SK-N-SH (cell line): ENCODE results near the gene TMTC2. TPM values are rescaled to one million over a fixed set of nuclear protein-coding genes. Genes with fewer than 3 reads are reported as not detected.

Experiments
- CTCF ChIA-PET: fragments of 300-600, 350-600 bp; formaldehyde crosslinking; extraction: SDS; loops from one replicate; lab custom pipeline; 2021; lab: Yijun Ruan, JAX
- POLR2A ChIA-PET: fragments of 350-600 bp; sonication (Branson Sonifier 250); formaldehyde crosslinking; extraction: SDS; loops from one replicate; lab custom pipeline; 2020; ENCODE audit warnings: antibody characterized with exemption, inconsistent platforms; lab: Yijun Ruan, JAX
- DNase-seq: peaks from one replicate; pipeline ENCODE4 v3.0.0; 2012
- H2AFZ ChIP-seq: fragments of 200-600 bp; sonication (generic); 2 replicates; pipeline ENCODE4 v1.8.1; 2016; ENCODE audit warnings: antibody characterized with exemption, mild to moderate bottlenecking, low read depth
- H3F3A ChIP-seq: fragments of 200-600 bp; sonication (generic); replicated peaks from 2 replicates; pipeline ENCODE3; 2016; ENCODE audit warnings: antibody characterized with exemption, mild to moderate bottlenecking; ENCODE audit not compliant: insufficient read depth
- H3K27ac ChIP-seq, 2 experiments: fragments of 200-500 bp in 1 of 2; fragments of 200-600 bp in 1 of 2; sonication (Bioruptor generic) in 1 of 2; sonication (generic), shearing (Covaris generic) in 1 of 2; 2 replicates each; pipeline versions ENCODE4 v1.5.1 to v1.6.1; 2014 to 2016; ENCODE audit warnings: low read depth in 2 of 2, inconsistent platforms in 1 of 2, low read length in 1 of 2, mild to moderate bottlenecking in 1 of 2, mixed read lengths in 1 of 2
- H3K27me3 ChIP-seq: fragments of 200-600 bp; sonication (generic), shearing (Covaris generic); 2 replicates; pipeline ENCODE4 v1.6.1; 2016; ENCODE audit warnings: mixed run types; ENCODE audit not compliant: insufficient read depth
- H3K36me3 ChIP-seq, 2 experiments: fragments of 200-500 bp in 1 of 2; fragments of 200-600 bp in 1 of 2; sonication (Bioruptor generic) in 1 of 2; sonication (generic) in 1 of 2; replicated peaks in 1 of 2; 2 replicates each; pipeline versions ENCODE3 to v1.5.1; 2014 to 2016; ENCODE audit warnings: low read length in 1 of 2, mild to moderate bottlenecking in 1 of 2; ENCODE audit not compliant: insufficient read depth in 2 of 2, control insufficient read depth in 1 of 2
- H3K4me1 ChIP-seq, 2 experiments: fragments of 200-500 bp in 1 of 2; fragments of 200-600 bp in 1 of 2; sonication (Bioruptor generic) in 1 of 2; sonication (generic), shearing (Covaris generic) in 1 of 2; 2 replicates each; pipeline versions ENCODE4 v1.5.1 to v1.6.1; 2014 to 2016; ENCODE audit warnings: low read depth in 1 of 2, low read length in 1 of 2, mixed run types in 1 of 2; ENCODE audit not compliant: insufficient read depth in 2 of 2, control insufficient read depth in 1 of 2
- H3K4me2 ChIP-seq: fragments of 200-600 bp; sonication (generic), shearing (Covaris generic); 2 replicates; pipeline ENCODE4 v1.6.1; 2017; ENCODE audit warnings: mixed run types
- H3K4me3 ChIP-seq, 2 experiments: fragments of 200-500 bp in 1 of 2; fragments of 200-600 bp in 1 of 2; sonication (Bioruptor generic) in 1 of 2; sonication (generic), shearing (Covaris generic) in 1 of 2; 2 replicates each; pipeline versions ENCODE4 v1.5.1 to v1.8.1; 2014 to 2016; ENCODE audit warnings: low read depth in 2 of 2, inconsistent platforms in 1 of 2, low read length in 1 of 2, mild to moderate bottlenecking in 1 of 2, mixed read lengths in 1 of 2, moderate library complexity in 1 of 2
- H3K79me2 ChIP-seq: fragments of 200-600 bp; sonication (generic); 2 replicates; pipeline ENCODE4 v1.8.1; 2017; ENCODE audit warnings: mild to moderate bottlenecking; ENCODE audit not compliant: insufficient read depth
- H3K9ac ChIP-seq: fragments of 200-600 bp; sonication (generic); 2 replicates; pipeline ENCODE4 v1.6.1; 2017; ENCODE audit warnings: mixed run types
- H3K9me2 ChIP-seq: fragments of 200-600 bp; sonication (generic); 2 replicates; pipeline ENCODE4 v1.6.1; 2017; ENCODE audit warnings: mixed run types
- H3K9me3 ChIP-seq: fragments of 200-600 bp; sonication (generic); 2 replicates; pipeline ENCODE4 v1.6.1; 2017; ENCODE audit warnings: mixed run types, mild to moderate bottlenecking, moderate library complexity
- H4K20me1 ChIP-seq: fragments of 200-600 bp; sonication (generic); 2 replicates; pipeline ENCODE4 v1.6.1; 2017; ENCODE audit warnings: mild to moderate bottlenecking, mixed run types; ENCODE audit not compliant: insufficient read depth
- CHD2 ChIP-seq: fragments of 150-350 bp; IDR thresholded peaks from 2 replicates; pipeline ENCODE4 v1.6.1; 2018; ENCODE audit warnings: low read length; ENCODE audit not compliant: partially characterized antibody
- EP300 ChIP-seq, 2 experiments: IDR thresholded peaks; 2 replicates each; pipeline versions ENCODE4 v1.4.0 to v1.6.1; 2012; ENCODE audit warnings: borderline replicate concordance in 1 of 2, low read depth in 1 of 2, low read length in 1 of 2
- FOXM1 ChIP-seq: IDR thresholded peaks from 2 replicates; pipeline ENCODE4 v1.4.0; 2012; ENCODE audit warnings: low read depth, mild to moderate bottlenecking
- GABPA ChIP-seq: IDR thresholded peaks from 2 replicates; pipeline ENCODE4 v1.4.0; 2012; ENCODE audit warnings: low read depth, mild to moderate bottlenecking
- NFIC ChIP-seq: IDR thresholded peaks from 2 replicates; pipeline ENCODE4 v1.4.0; 2012; ENCODE audit warnings: borderline replicate concordance
- NRF1 ChIP-seq: IDR thresholded peaks from 2 replicates; pipeline ENCODE4 v1.6.1; 2012; ENCODE audit warnings: low read depth, mild to moderate bottlenecking, low read length
- SIN3A ChIP-seq: IDR thresholded peaks from 2 replicates; pipeline ENCODE4 v1.6.1; 2012; ENCODE audit warnings: low read depth, mild to moderate bottlenecking, low read length, moderate library complexity, borderline replicate concordance
- SMC3 ChIP-seq: IDR thresholded peaks from 2 replicates; pipeline ENCODE4 v1.6.1; 2012; ENCODE audit warnings: low read depth, low read length, improper control_type of control experiment
- TAF1 ChIP-seq: IDR thresholded peaks from 2 replicates; pipeline ENCODE4 v1.6.1; 2012; ENCODE audit warnings: low read depth, mild to moderate bottlenecking, low read length, moderate library complexity, borderline replicate concordance
- TEAD4 ChIP-seq: IDR thresholded peaks from 2 replicates; pipeline ENCODE4 v1.4.0; 2012; ENCODE audit warnings: mild to moderate bottlenecking, borderline replicate concordance; ENCODE audit not compliant: insufficient read depth
- WGBS: methylation state at CpG from one replicate; pipeline ENCODE4 v1.1.6; 2017; ENCODE audit warnings: low lambda C conversion rate; 5-methylcytosine and 5-hydroxymethylcytosine counted together
- polyA plus RNA-seq, 3 experiments: library from polyadenylated mRNA; depleted of rRNA; stranded (reverse); fragments of >200 nt; gene quantifications; 2 replicates each; pipeline ENCODE4 v1.2.3, GENCODE V29; 2012
- TF ChIP-seq, protein P1 (sequence below): IDR thresholded peaks from 2 replicates; pipeline ENCODE4 v1.4.0; 2012; ENCODE audit warnings: low read depth, borderline replicate concordance
- TF ChIP-seq, protein P2 (sequence below): IDR thresholded peaks from 2 replicates; pipeline ENCODE4 v1.4.0; 2012; ENCODE audit warnings: low read depth, borderline replicate concordance
- TF ChIP-seq, protein P3 (sequence below): IDR thresholded peaks from 2 replicates; pipeline ENCODE4 v1.6.1; 2012; ENCODE audit warnings: mild to moderate bottlenecking, low read depth, low read length, moderate library complexity
- TF ChIP-seq, protein P4 (sequence below): IDR thresholded peaks from 2 replicates; pipeline ENCODE4; 2012

Gene TMTC2
- polyA plus RNA-seq, 1 of the 3 experiments (the other 2 are of a cell fraction) = 4.1 TPM

DNA sequence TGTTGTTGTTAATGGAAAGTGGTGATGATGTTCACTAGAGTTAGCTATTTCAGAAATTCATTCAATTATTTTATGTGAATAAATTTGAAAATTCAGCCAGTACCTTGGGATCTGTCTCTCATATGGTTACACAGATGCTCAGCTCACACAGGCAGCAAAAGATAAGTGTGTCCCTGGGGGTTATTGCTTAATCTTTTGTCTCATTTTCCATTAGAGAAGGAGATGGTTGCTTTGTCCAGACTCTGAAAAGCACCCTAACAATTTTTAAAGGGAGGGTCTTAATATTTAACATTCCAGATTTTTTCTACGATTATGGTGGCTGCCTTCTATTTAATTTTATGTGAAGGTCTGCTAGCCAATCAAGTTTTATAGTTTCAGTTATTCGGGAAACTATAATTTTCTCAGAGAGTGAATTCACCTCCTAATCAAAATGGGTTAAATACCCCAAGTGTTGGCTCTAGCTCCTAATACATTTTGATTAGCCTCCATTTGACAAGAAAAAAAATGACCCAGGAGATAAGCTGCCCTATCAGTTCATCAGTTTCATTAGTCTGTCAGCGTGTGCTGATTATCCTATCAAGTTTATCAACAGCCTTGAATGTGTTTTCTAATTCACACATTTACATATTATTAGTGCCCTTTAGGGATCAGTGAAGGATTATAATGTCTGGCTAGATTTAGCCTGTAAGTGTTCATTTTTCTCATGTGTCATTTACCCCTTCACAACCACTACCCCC, 282.1 kb downstream of the TMTC2 start (continued):
- TF ChIP-seq, protein P1, sequence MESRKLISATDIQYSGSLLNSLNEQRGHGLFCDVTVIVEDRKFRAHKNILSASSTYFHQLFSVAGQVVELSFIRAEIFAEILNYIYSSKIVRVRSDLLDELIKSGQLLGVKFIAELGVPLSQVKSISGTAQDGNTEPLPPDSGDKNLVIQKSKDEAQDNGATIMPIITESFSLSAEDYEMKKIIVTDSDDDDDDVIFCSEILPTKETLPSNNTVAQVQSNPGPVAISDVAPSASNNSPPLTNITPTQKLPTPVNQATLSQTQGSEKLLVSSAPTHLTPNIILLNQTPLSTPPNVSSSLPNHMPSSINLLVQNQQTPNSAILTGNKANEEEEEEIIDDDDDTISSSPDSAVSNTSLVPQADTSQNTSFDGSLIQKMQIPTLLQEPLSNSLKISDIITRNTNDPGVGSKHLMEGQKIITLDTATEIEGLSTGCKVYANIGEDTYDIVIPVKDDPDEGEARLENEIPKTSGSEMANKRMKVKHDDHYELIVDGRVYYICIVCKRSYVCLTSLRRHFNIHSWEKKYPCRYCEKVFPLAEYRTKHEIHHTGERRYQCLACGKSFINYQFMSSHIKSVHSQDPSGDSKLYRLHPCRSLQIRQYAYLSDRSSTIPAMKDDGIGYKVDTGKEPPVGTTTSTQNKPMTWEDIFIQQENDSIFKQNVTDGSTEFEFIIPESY = no peak
- TF ChIP-seq, all 33 proteins: peak for 6

GRCh38 chr12:82970614-82971013, 283.9 kb downstream of the TMTC2 start:
- H3K4me1 ChIP-seq = peaks cover 0 to 3% of the 10 kb centered on the region in 2 experiments; a peak in 3 of 4 replicates
- no peak overlapping the region for H3K4me2 ChIP-seq
- peaks cover 0 to 17% of the 10 kb centered on the region in 2 experiments for H3K36me3 ChIP-seq
- H3F3A ChIP-seq = no peaks in the 10 kb centered on the region
- H3K79me2 ChIP-seq = no peaks in the 10 kb centered on the region
- H2AFZ ChIP-seq = no peak overlapping the region
- POLR2A ChIA-PET = no interaction called here
- H3K9me3 ChIP-seq = no peaks in the 10 kb centered on the region
- H4K20me1 ChIP-seq = no peaks in the 10 kb centered on the region
- 97% methylated on average over 3 of the region's 3 CpGs for WGBS
- no peak for DNase-seq
- no peak overlapping the region for H3K27ac ChIP-seq
- H3K27me3 ChIP-seq = no peaks in the 10 kb centered on the region
- CTCF ChIA-PET = interaction anchor here (2.7 kb wide), 1 partner anchor 285 kb away, joined by 9 read pairs; no protein-coding TSS in a partner anchor
- no peak for TF ChIP-seq CHD2
- no peak for TF ChIP-seq NFIC
- TF ChIP-seq, protein P2, sequence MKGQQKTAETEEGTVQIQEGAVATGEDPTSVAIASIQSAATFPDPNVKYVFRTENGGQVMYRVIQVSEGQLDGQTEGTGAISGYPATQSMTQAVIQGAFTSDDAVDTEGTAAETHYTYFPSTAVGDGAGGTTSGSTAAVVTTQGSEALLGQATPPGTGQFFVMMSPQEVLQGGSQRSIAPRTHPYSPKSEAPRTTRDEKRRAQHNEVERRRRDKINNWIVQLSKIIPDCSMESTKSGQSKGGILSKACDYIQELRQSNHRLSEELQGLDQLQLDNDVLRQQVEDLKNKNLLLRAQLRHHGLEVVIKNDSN = no peak
- TF ChIP-seq FOXM1 = no peak
- TF ChIP-seq, protein P3, sequence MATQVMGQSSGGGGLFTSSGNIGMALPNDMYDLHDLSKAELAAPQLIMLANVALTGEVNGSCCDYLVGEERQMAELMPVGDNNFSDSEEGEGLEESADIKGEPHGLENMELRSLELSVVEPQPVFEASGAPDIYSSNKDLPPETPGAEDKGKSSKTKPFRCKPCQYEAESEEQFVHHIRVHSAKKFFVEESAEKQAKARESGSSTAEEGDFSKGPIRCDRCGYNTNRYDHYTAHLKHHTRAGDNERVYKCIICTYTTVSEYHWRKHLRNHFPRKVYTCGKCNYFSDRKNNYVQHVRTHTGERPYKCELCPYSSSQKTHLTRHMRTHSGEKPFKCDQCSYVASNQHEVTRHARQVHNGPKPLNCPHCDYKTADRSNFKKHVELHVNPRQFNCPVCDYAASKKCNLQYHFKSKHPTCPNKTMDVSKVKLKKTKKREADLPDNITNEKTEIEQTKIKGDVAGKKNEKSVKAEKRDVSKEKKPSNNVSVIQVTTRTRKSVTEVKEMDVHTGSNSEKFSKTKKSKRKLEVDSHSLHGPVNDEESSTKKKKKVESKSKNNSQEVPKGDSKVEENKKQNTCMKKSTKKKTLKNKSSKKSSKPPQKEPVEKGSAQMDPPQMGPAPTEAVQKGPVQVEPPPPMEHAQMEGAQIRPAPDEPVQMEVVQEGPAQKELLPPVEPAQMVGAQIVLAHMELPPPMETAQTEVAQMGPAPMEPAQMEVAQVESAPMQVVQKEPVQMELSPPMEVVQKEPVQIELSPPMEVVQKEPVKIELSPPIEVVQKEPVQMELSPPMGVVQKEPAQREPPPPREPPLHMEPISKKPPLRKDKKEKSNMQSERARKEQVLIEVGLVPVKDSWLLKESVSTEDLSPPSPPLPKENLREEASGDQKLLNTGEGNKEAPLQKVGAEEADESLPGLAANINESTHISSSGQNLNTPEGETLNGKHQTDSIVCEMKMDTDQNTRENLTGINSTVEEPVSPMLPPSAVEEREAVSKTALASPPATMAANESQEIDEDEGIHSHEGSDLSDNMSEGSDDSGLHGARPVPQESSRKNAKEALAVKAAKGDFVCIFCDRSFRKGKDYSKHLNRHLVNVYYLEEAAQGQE = no peak
- TF ChIP-seq TAF1 = no peak
- no peak for TF ChIP-seq GABPA
- no peak for TF ChIP-seq SMC3
- no peak for TF ChIP-seq SIN3A
- TF ChIP-seq, protein P4, sequence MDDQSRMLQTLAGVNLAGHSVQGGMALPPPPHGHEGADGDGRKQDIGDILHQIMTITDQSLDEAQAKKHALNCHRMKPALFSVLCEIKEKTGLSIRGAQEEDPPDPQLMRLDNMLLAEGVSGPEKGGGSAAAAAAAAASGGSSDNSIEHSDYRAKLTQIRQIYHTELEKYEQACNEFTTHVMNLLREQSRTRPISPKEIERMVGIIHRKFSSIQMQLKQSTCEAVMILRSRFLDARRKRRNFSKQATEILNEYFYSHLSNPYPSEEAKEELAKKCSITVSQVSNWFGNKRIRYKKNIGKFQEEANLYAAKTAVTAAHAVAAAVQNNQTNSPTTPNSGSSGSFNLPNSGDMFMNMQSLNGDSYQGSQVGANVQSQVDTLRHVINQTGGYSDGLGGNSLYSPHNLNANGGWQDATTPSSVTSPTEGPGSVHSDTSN = no peak
- TF ChIP-seq NRF1 = no peak
- no peak for TF ChIP-seq TEAD4
- TF ChIP-seq EP300 (IDR thresholded peaks at IDR 0.05; ENCODE audit: borderline replicate concordance in 1 of 2, low read depth in 1 of 2, low read length in 1 of 2) = no peak
- H3K4me3 ChIP-seq = no peak overlapping the region
- H3K9me2 ChIP-seq = no peaks in the 10 kb centered on the region
- no peak overlapping the region for H3K9ac ChIP-seq
